Measurements from ENCODE around the gene MYO16.

GRCh38 chr13:108786456-108787200 is 157.2 kb downstream of the MYO16 start:
- no peak for TF ChIP-seq POLR2AphosphoS5 (IDR thresholded peaks at IDR 0.05; ENCODE audit: insufficient read depth in 1 of 2, low read depth in 1 of 2)
- no peak for TF ChIP-seq CTCF (IDR thresholded peaks at IDR 0.05)
- TF ChIP-seq POLR2A (IDR thresholded peaks at IDR 0.05), result no peak
